B cell (primary cell): ENCODE data around the gene SLC6A7. TPM values are rescaled to one million over a fixed set of nuclear protein-coding genes. Genes with fewer than 3 reads are reported as not detected.

Experiments used
- ATAC-seq: fragments of 200-7000 bp; cut with Tn5 transposase; one replicate; pipeline ENCODE4 v1.10.0; 2021; ENCODE audit warnings: low read depth, mild to moderate bottlenecking, moderate number of reproducible peaks, moderate library complexity
- CTCF ChIA-PET: fragments of 350-600 bp; sonication (Branson Sonifier 250); formaldehyde crosslinking; loops from one replicate; lab custom pipeline; 2021; ENCODE audit warnings: antibody characterized with exemption, inconsistent platforms; lab: Charles Lee
- POLR2A ChIA-PET: fragments of 350-600 bp; sonication (Branson Sonifier 250); formaldehyde crosslinking; loops from one replicate; lab custom pipeline; 2021; ENCODE audit warnings: antibody characterized with exemption; lab: Charles Lee
- DNase-seq: peaks from one replicate; pipeline ENCODE4 v3.0.0; 2013
- H2AFZ ChIP-seq: 2 replicates; pipeline ENCODE4 v1.6.1; 2012; ENCODE audit warnings: mild to moderate bottlenecking, low read depth, low read length; ENCODE audit not compliant: insufficient read depth, poor library complexity, severe bottlenecking
- H3K27ac ChIP-seq, 2 donors: 1 replicate in 1 of 2; 2 replicates in 1 of 2; pipeline ENCODE4 v1.5.1; 2012 to 2013; ENCODE audit warnings: low read length in 2 of 2, mild to moderate bottlenecking in 2 of 2, moderate library complexity in 1 of 2
- H3K27me3 ChIP-seq, 4 experiments: fragments of 200-600 bp in 1 of 4; sonication (generic) in 1 of 4; replicated peaks in 1 of 4; 1 replicate in 2 of 4; 2 replicates in 2 of 4; pipeline versions ENCODE4 v1.6.1 to v1.7.0; 2013 to 2016; ENCODE audit warnings: low read length in 3 of 4, mild to moderate bottlenecking in 2 of 4, mixed read lengths in 1 of 4, moderate library complexity in 1 of 4; ENCODE audit not compliant: insufficient read depth in 4 of 4, control insufficient read depth in 3 of 4; ENCODE audit errors: control extremely low read depth in 1 of 4
- H3K36me3 ChIP-seq, 2 experiments: replicated peaks in 1 of 2; 1 replicate in 1 of 2; 2 replicates in 1 of 2; pipeline versions ENCODE4 v1.6.1 to v1.7.1; 2013; ENCODE audit warnings: low read length in 1 of 2; ENCODE audit not compliant: insufficient read depth in 2 of 2, control insufficient read depth in 1 of 2; ENCODE audit errors: control extremely low read depth in 1 of 2, extremely low read depth in 1 of 2
- H3K4me1 ChIP-seq, 2 donors: fragments of 200-600 bp in 1 of 2; sonication (generic) in 1 of 2; 1 replicate in 1 of 2; 2 replicates in 1 of 2; pipeline versions ENCODE4 v1.5.1 to v1.6.1; 2013 to 2017; ENCODE audit warnings: low read length in 2 of 2; ENCODE audit not compliant: control insufficient read depth in 2 of 2, insufficient read depth in 2 of 2
- H3K4me2 ChIP-seq: replicated peaks from 2 replicates; pipeline ENCODE3; 2012; ENCODE audit warnings: mild to moderate bottlenecking, low read depth, low read length; ENCODE audit not compliant: poor library complexity, severe bottlenecking
- H3K4me3 ChIP-seq, 5 experiments: fragments of 200-600 bp in 1 of 5; sonication (generic) in 1 of 5; 1 replicate in 3 of 5; 2 replicates in 2 of 5; pipeline versions ENCODE4 v1.5.1 to v1.7.0; 2011 to 2016; ENCODE audit warnings: low read length in 4 of 5, mild to moderate bottlenecking in 4 of 5, low read depth in 2 of 5, control low read depth in 1 of 5, moderate library complexity in 1 of 5; ENCODE audit not compliant: insufficient read depth in 1 of 5; ENCODE audit errors: control extremely low read depth in 1 of 5, extremely low read depth in 1 of 5
- H3K79me2 ChIP-seq: fragments of 200-600 bp; sonication (generic); one replicate; pipeline ENCODE4 v1.6.0; 2016; ENCODE audit warnings: low read length; ENCODE audit not compliant: control insufficient read depth, insufficient read depth
- H3K9ac ChIP-seq: fragments of 200-600 bp; sonication (generic); 2 replicates; pipeline ENCODE4 v1.6.1; 2017; ENCODE audit warnings: mild to moderate bottlenecking, low read length, moderate library complexity
- H3K9me3 ChIP-seq, 3 donors: one replicate each; pipeline versions ENCODE4 v1.6.1 to v1.7.1; 2013; ENCODE audit warnings: low read length in 2 of 3; ENCODE audit not compliant: control insufficient read depth in 2 of 3, insufficient read depth in 1 of 3; ENCODE audit errors: control extremely low read depth in 1 of 3
- H4K20me1 ChIP-seq: 2 replicates; pipeline ENCODE4 v1.6.0; 2012; ENCODE audit warnings: mild to moderate bottlenecking, low read length; ENCODE audit not compliant: insufficient read depth, control insufficient read depth, poor library complexity, severe bottlenecking
- H3K27ac Mint-ChIP-seq: one replicate; pipeline ENCODE4 v1.8.0; 2021; ENCODE audit warnings: mixed read lengths
- H3K27me3 Mint-ChIP-seq: one replicate; pipeline ENCODE4 v1.8.0; 2021; ENCODE audit warnings: mixed read lengths
- H3K4me1 Mint-ChIP-seq: one replicate; pipeline ENCODE4 v1.8.0; 2021; ENCODE audit warnings: mixed read lengths
- H3K4me3 Mint-ChIP-seq: one replicate; pipeline ENCODE4 v1.8.0; 2021; ENCODE audit warnings: mixed read lengths
- H3K9me3 Mint-ChIP-seq: one replicate; pipeline ENCODE4 v1.8.0; 2022; ENCODE audit warnings: mixed read lengths; ENCODE audit not compliant: insufficient read depth
- EZH2 ChIP-seq: IDR thresholded peaks from 2 replicates; pipeline ENCODE4 v1.6.1; 2012; ENCODE audit warnings: borderline replicate concordance, low read depth, mild to moderate bottlenecking, moderate library complexity, low read length; ENCODE audit not compliant: insufficient read depth, poor library complexity, severe bottlenecking
- WGBS: methylation state at CpG from one replicate; pipeline ENCODE4 v1.1.5; 2013; ENCODE audit warnings: missing lambda C conversion rate; ENCODE audit not compliant: insufficient coverage; 5-methylcytosine and 5-hydroxymethylcytosine counted together
- intact Hi-C: fragments of 100-400 bp; cut with micrococcal nuclease; formaldehyde crosslinking; loops from one replicate; pipeline ENCODE4 v1.10.0; 2022
- polyA plus RNA-seq: library from polyadenylated mRNA; depleted of rRNA; stranded (reverse); fragments of >200 nt; gene quantifications from 2 replicates; pipeline ENCODE4 v1.2.3, GENCODE V29; 2012
- total RNA-seq, 2 donors: library from RNA; stranded (reverse); fragments of 120-200 nt in 1 of 2; gene quantifications; 1 replicate in 1 of 2; 2 replicates in 1 of 2; pipeline versions ENCODE4 v1.2.3 to v1.2.4, GENCODE V29; 2013 to 2022
- TF ChIP-seq, protein P1 (sequence below): fragments of 200-600 bp; IDR thresholded peaks from one replicate; pipeline ENCODE4 v1.8.0; 2022; ENCODE audit warnings: antibody characterized with exemption, mild to moderate bottlenecking

Gene SLC6A7
- total and polyA plus RNA-seq, 2 donors (not counting 1 experiment from before 2014, with no cell fraction given), result not detected

DNA sequence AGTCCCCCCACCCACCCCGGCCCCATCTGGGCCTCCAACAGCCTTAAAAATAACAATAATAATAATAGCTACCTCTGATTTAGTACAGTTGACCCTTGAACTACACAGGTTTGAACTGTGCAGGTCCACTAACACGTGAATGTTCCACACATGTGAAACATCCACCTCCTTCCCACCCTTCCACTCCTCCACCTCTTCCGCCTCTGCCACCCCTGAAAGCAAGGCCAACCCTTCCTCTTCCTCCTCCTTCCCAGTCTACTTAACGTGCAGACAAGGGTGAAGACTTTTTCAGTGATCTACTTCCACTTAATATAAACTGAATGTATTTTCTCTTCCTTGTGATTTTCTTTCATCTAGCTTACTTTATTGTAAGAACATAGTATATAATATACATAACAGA, 45.0 kb upstream of the SLC6A7 start:
- 80% methylated on average over 2 of the region's 4 CpGs for WGBS

DNA sequence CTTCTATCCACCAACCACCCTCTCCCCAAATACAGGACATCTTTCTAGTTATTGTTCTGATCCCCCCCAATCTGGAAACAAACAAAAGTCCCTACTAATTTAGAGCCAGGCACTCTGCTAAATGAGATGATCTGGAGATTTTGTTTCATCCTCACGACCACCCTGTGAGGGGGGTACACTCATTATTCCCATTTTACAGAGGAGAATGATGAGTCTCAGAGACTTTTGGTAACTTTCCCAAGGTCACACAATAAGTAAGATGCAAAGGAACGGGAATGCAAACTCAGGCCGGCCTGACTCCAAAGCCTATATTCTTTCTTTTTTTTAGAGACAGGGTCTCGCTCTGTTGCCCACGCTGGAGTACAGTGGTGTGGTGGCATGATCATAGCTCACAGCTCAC, 43.6 kb upstream of the SLC6A7 start:
- H3K4me3 Mint-ChIP-seq, result no peak overlapping the region
- Histone ChIP-seq H4K20me1 (no peaks in the 10 kb centered on the region), H2AFZ (no peak overlapping the region), H3K4me1 (no peaks in the 10 kb centered on the region), H3K27me3 (no peaks in the 10 kb centered on the region), H3K4me2 (no peak overlapping the region), H3K36me3 (no peaks in the 10 kb centered on the region), H3K79me2 (no peaks in the 10 kb centered on the region), H3K4me3 (no peak overlapping the region), H3K9me3 (no peaks in the 10 kb centered on the region), H3K9ac (no peak overlapping the region), H3K27ac (no peak overlapping the region)
- intact Hi-C loops, result no loop called here
- POLR2A ChIA-PET, result no interaction called here
- H3K9me3 Mint-ChIP-seq, result no peaks in the 10 kb centered on the region
- ATAC-seq (no peak), DNase-seq (no peak)
- CTCF ChIA-PET, result no interaction called here
- no peaks in the 10 kb centered on the region for H3K4me1 Mint-ChIP-seq
- H3K27me3 Mint-ChIP-seq, result no peaks in the 10 kb centered on the region
- no peak overlapping the region for H3K27ac Mint-ChIP-seq
- TF ChIP-seq, protein P1, sequence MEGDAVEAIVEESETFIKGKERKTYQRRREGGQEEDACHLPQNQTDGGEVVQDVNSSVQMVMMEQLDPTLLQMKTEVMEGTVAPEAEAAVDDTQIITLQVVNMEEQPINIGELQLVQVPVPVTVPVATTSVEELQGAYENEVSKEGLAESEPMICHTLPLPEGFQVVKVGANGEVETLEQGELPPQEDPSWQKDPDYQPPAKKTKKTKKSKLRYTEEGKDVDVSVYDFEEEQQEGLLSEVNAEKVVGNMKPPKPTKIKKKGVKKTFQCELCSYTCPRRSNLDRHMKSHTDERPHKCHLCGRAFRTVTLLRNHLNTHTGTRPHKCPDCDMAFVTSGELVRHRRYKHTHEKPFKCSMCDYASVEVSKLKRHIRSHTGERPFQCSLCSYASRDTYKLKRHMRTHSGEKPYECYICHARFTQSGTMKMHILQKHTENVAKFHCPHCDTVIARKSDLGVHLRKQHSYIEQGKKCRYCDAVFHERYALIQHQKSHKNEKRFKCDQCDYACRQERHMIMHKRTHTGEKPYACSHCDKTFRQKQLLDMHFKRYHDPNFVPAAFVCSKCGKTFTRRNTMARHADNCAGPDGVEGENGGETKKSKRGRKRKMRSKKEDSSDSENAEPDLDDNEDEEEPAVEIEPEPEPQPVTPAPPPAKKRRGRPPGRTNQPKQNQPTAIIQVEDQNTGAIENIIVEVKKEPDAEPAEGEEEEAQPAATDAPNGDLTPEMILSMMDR, result no peak
- no peak for TF ChIP-seq EZH2
- 93% methylated on average over 2 of the region's 5 CpGs for WGBS

More for the DNA sequence above, 45.0 kb upstream of the SLC6A7 start:
- Histone ChIP-seq H3K27ac (no peak overlapping the region), H4K20me1 (no peaks in the 10 kb centered on the region), H3K9ac (no peak overlapping the region), H3K4me3 (no peak overlapping the region), H3K4me1 (no peaks in the 10 kb centered on the region), H2AFZ (no peak overlapping the region), H3K9me3 (no peaks in the 10 kb centered on the region), H3K36me3 (no peaks in the 10 kb centered on the region), H3K27me3 (no peaks in the 10 kb centered on the region), H3K4me2 (no peak overlapping the region), H3K79me2 (no peaks in the 10 kb centered on the region)
- ATAC-seq (no peak), DNase-seq (no peak)
- no peaks in the 10 kb centered on the region for H3K27me3 Mint-ChIP-seq
- POLR2A ChIA-PET, result no interaction called here
- TF ChIP-seq EZH2, result no peak
- TF ChIP-seq, protein P1, result no peak
- H3K4me3 Mint-ChIP-seq, result no peak overlapping the region
- intact Hi-C loops, result no loop called here
- H3K9me3 Mint-ChIP-seq, result no peaks in the 10 kb centered on the region
- H3K27ac Mint-ChIP-seq, result no peak overlapping the region
- CTCF ChIA-PET, result no interaction called here
- no peaks in the 10 kb centered on the region for H3K4me1 Mint-ChIP-seq
